Left renal cortex interstitium (tissue), 4 donors: ENCODE results near the gene CTXND1. TPM values are rescaled to one million over a fixed set of nuclear protein-coding genes. Genes with fewer than 3 reads are reported as not detected.

Source experiments
- DNase-seq, 4 donors: peaks; one replicate each; pipeline ENCODE4 v3.0.0-alpha.2; 2013; ENCODE audit warnings: low read depth in 4 of 4, low spot score in 2 of 4, missing footprints in 1 of 4
- polyA plus RNA-seq, 4 donors: library from polyadenylated mRNA; unstranded; fragments of 120-200 nt; gene quantifications; one replicate each; pipeline ENCODE4 v1.2.1, GENCODE V29; 2013; ENCODE audit not compliant: insufficient read length in 4 of 4

The CTXND1 gene
- polyA plus RNA-seq, 4 donors, result 9.1 to 12.3 (median 10.0) TPM

DNA sequence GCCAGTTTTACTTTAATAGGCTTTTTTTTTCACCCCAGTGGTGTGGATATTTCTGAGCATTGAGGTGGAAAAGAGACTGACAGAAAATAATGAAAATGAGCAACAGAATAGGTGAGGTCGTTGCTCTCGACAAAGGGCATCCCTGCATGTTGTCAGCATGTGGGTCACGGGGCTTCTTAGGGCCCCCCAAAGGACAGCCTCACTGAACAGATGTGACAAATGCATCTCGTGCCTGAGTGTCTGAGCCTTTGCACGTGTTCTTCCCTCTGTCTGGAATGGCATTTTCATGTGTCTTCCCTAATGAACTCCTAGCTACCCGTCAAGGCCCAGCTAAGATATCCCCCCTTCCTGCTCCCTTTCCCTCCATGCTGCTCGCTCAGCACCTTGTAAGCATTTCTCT is 67.5 kb downstream of the CTXND1 start:
- DNase-seq, result no peak

DNA sequence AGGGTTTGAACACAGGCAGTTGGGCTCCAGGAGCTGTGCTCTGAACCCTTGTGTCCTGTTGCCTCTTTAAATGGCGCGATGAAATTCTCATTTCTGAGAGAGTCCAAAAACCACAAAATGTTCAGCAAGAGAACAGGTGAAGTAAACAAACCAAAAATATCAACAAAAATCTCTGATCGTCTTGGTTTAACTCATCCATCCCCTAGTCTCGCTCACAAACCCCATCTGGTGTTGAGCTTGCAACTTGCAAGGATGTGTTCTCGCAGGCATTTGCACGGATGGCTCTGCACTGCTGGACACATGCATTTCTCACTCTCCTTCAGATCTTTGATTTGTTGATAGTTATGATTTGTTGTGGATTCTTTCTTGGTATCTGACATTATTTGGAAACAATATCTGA is 68.1 kb downstream of the CTXND1 start:
- DNase-seq, result no peak

DNA sequence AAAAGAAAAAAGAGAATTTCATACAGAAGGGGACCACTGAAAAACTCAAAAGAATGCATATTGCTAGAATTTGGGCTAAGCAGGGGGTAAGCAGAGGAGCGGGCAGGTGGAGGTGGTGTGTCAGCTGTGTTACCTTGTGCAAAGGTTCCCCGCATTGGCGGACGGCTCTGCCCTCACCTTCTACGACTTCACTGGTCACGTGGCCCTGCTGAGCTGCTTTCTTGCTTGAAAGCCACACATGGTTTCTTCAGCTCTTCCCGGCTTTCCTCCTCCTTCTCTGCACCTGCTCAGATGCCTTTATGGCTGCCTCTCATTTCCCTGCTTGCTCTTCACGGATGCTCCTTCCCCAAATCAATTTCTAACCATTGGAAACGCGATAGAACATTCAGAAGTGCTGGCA is 68.7 kb downstream of the CTXND1 start:
- no peak for DNase-seq

DNA sequence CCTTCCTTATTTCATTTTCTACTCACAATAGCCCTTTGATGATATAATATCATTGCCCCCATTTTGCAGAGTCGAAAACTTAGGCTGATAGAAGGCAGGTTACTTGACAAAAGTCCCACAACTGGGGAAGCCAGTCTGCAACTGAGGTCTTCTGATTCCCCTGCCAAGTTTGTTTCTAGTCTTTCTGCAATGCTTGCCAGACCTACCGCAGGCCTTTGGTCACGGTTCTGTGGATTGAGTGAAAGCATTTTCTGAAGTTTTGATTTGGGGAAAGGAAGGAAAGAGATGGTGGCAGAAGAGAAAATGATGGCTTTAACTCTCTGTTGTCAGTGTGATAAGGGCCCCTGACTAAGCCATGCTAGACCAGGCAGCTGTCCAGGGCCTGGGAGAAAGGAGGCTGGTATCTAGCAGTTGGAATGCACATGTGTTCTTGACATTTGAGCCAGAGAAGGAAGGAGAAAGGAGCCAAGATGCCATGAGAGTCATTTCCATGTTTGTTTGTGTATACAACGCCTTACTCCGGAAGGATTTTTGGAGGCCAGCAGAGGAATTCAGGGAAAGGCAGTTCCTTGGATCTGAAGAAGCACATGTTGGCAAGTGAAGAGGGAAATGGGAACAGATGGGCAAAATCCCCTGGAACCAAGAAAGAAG is 69.3 kb downstream of the CTXND1 start:
- no peak for DNase-seq

DNA sequence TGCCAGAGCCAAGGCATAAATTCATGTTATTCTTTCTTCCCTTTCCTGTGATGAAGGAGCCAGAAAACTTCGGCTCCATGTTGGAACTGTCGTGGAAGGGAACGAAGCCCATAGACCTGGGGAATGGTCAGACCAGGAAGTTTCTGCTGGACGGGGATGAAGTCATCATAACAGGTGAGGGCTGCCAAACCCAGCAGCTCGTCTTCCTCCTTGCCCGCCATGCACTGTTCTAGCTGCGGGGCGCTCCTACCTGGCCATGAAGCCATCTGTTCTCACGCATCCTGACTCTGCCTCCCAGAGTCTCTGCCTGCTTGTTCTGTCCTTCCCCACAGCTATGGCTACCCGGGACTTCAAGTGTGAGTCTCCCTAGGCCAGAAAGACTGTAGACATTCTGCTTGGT is 71.0 kb downstream of the CTXND1 start:
- no peak for DNase-seq

DNA sequence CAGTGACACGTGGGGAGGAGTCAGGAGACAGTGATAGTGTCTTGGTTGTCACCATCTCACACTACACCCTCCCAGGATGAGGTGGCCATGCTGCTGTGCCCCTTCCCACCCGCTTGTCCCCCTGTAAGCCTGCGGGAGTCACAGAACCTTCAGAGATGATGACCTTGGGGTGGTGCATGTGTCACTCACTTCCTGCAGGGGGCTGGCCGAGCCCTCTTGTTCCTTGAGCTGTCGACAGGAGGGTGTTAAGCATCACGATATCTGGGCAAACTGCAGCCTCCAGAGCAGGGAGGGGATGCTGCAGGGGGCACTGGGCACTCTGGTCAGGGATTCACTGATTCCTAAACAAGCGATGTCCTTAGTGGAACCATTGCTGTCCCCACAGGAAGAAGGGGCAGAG is 71.5 kb downstream of the CTXND1 start:
- DNase-seq, result no peak

DNA sequence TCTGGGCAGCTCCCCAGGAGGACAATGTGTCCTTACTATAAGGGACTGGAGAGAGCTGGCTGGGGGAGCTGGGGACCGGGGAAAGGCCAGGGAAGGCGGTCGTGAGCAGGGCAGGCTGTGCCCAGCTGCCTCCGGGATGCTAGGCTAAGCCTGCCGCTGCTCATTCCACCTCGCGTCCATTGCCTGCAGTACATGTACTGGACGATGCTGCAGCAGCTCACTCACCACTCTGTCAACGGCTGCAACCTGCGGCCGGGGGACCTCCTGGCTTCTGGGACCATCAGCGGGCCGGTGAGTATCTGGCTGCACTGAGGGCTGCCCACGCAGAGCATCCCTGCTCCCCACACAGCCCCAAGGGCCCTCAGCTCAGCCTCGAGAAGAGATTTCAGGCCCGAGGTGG is 72.1 kb downstream of the CTXND1 start:
- no peak for DNase-seq

DNA sequence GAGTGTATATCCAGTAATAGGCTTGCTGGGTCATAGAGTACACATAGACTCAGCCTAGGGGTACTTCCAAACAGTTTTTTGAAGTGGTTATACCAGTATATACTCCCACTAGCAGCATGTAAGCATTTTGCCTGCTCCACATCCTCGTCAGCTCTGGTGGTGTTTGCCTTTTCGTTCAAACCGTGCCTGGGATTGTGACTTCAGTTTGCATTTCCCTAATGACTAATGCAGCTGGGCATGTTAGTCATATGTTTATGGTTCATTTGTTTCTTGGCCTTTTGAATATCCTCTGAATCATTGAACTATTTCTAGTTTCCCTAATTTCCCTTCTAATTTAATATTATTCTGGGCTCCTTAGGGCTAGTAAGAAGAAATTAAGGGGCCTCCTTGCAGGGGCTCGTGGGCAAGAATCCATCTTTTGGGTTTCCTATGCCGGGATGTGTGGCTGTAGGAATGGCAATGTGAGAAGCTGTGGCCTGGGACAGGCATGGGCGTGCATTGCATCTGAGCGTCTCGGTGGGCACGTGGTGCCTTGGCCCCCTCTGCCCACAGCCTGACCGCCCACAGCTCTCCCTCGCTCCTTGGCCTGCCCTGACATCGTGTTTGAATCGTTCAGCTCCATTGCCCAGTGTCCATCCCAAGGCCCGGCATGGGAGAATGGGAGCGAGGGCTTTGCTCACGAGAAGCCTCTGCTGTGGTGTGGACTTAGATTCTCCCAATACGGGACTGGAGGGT is 72.8 kb downstream of the CTXND1 start:
- DNase-seq, result no peak

DNA sequence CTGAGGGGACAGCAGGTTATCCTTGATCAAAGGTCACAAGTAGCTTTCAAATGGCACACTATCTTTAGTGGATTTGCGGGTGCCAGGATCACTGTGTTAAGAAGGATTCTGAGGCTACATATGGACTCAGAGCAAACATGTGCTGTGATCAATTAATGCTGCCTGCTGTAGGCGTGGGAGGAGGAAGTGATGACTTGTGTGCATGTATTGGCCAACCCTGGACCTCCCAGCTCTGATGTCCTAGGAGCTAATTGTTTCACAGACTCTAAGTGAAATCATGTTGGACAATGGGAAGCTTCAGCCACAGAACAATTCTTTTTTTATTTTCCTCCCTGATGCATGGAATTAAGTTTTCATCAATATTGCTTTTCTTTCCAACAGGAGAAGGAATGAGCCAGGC is 74.9 kb downstream of the CTXND1 start:
- no peak for DNase-seq

DNA sequence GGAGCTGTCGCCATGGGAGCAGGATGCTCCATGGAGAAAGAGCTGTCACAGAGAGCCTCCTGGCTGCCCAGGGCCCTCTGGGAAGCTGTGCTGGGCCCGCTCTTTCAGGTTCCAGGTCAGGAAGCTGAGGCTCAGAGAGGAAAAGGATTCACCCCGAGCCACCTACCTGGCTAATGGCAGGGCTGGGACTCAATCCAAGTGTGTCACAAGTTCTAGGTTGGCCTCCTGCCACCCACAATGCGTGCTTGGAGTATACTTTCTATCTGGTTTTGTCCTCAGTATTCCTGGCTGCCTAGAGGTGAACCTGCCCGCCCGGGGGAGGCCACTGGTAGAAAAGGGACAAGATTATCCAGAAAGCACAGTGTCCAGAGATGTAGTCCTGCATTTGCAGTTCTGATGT is 75.6 kb downstream of the CTXND1 start:
- no peak for DNase-seq

DNA sequence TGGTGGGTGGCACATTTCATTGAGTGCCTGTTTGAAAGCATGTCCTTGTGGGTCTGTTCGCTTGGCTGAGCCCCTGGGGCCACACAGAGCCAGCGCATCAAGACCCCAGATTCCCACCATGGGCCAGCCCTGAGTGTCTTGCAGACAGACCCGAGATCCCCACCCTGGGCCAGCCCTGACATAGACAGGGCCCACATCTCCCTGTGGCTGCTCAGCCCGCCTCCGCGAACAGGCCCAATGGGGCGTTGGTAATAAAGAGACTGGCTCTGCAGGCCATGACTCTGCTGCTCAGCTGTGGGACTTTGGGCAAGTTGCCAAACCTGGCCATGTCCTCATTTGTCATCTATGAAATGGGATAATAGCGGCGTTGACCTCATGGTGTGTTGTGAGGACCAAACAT is 76.6 kb downstream of the CTXND1 start:
- DNase-seq, result no peak

DNA sequence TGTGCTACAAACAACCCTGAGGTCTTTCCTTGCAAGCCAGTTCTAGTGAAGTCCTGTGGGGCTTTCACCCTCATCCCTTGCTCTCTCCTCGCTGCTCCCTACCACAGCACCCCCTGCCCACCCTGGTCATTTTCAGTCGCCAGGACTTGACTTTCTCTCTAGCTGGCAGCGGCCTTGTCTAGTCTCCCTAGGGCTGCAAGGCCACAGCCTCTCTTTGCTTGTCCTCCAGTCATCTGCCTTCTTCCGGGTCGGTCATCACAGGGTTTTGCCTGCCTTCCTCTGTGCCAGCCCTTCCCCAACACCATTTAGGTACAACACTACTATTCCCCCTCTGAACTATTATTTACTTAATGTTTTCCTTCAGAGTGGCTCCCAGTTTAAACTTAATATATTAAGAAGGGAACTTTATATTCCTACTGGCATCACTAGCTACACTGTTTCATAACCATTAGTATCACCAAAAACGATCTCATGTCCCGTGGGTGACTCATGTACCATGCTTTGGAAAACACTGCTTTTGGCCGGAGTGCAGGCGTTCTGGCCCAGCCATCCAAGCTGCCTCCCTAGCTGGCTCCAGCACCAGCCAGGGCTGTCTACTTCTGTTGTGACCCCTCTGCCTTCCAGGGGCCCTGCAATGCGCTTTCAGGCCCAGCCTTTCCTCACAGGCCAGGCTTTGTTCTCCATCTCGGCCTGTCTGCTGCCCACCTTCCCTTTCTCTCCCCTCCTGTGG is 77.8 kb downstream of the CTXND1 start:
- DNase-seq, result no peak

DNA sequence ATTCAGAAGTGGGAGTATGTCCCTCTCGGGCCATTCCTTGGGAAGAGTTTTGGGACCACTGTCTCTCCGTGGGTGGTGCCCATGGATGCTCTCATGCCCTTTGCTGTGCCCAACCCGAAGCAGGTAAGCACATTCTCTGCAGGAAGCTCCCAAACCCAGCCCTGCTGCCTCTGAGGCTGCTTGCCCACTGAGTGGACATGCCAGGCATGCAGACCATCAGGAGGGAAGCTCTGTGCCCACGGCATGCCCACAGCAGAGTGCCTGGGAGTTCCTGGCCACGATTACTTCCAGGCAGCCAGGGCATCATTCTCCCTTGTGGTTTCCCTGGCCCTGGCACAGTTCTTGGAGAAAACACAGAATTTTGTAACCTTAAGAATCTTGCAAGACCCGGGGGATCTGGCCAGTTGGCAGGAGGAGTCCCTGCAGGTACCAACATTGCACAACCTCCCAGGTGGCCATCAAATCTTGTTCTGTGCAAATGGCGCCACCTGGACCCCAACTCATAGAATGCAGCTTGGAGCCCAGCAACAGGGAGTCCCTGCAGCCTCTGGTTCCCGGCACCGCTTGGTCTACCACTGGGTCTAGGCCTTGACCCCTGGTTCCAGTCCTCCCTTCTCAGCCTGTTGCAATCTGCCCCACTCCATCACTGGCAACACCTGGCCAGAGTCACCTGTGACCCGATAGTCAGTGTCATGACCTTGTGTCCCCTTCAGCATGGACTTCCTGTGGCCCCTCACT is 78.8 kb downstream of the CTXND1 start:
- peak in 2 of 4 donors; percentile 26 to 53 for DNase-seq

DNA sequence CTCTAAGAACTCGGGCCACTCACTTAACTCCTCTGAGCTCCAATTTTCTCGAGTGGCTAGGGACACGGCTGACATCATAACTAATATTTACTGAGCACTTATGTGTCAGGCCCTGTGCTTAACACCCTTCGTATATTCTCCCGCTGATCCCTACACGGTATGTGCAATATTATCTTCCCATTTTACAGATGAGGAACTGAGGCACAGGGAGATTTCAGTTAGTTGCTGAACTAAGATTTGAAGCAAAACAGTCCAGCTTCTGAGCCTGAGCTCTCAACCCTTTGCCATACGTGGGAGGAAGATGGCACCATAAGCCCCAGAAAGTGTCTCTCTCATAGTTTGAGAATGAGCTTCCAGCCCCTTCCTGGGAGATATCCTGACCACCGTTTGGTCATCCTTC is 79.6 kb downstream of the CTXND1 start:
- DNase-seq, result no peak

DNA sequence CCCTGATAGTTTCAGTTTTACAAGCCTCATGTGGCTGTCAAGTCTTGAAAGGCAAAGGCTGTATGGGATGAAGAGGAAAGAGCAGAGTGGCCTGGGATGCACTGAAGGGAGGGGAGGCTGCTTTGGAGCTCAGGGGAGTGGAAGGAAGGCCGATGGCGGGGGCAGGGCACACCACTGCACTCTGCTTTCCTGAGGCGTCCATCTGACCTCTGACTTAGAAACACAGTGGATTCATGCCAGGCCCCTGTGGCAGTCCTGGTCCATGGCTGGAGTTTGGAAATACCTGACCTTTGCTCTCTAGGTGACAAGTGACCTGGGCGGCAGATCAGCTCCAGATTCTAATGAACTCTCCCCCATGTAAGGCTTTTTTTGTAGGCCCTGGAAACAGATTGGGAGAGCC is 80.2 kb downstream of the CTXND1 start:
- DNase-seq, result no peak

DNA sequence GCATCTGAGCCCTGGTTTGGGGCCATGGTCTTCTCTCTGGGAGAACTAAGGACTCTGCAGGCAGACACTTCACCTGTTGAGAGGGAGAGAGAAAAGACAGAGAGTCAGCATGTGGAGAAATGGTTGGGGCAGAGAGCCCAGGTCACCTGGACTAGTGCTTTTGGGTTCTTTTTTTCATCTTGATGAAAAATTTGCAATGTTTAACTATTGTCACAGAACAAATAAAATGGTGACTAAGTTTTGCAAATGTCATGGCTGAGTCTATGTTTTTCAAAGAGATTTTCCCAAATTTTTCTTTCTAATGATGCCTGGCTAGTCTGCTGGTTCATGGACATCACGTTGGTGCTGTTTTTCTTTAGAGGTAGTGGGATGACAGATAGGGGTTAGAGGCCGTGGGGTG is 81.4 kb downstream of the CTXND1 start:
- no peak for DNase-seq

DNA sequence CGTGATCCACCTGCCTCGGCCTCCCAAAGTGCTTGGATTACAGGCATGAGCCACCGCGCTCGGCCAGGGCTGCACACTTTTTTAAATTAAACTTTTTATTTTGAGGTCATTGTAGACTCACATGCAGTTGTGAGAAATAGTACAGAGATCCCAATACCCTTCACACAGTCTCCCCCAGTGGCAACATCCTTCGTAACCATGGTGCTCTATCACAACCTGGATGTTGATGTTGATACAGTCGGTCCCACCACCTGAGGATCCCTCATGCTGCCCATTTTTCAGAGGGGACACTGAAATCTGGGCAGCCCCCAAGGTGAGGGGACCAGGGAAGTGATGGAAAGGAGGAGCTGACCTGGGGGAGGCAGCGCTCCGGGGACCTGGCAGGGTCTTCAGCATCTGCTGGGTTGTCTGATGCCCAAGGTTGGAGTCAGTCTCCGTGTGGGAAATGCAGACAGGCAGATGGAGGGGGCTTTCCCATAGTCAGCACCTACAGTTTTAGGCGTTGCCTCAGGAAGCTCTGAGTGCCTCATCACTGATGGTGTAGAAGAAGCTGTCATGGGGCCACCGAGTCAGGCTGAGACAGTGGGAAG is 82.2 kb downstream of the CTXND1 start:
- DNase-seq, result no peak

DNA sequence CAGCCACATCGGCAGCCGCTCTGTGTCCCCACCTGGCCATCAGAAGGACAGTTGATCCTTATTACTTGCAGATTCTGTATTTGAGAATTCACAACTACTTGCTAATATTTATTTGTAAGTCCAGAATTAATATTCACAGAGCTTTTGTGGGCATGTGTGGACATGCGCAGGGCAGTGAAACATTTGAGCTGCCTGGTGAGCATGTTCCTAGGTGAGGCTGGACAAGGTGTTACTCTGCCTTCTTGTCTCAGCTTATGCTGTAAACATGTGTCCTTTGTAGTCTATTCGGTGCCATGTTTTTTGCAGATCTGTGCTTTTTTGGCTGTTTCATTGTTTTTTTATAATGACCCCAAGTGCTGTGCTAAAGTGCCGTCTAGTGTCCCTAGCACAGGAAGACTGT is 83.6 kb downstream of the CTXND1 start:
- DNase-seq, result no peak

DNA sequence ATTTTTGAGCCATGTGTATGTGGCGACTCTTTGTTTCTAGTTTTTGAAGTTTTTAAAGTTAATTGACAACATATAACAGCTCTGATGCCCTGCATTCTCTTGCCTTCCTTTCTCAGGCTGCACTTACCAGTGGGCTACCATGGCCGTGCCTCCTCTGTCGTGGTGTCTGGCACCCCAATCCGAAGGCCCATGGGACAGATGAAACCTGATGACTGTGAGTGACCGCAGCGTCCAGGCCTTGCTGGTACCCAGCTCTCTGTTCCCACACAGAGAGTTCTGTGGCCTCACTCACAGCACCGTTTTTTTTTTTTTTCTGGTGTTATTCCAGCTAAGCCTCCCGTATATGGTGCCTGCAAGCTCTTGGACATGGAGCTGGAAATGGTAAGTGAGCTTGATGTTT is 84.1 kb downstream of the CTXND1 start:
- no peak for DNase-seq

DNA sequence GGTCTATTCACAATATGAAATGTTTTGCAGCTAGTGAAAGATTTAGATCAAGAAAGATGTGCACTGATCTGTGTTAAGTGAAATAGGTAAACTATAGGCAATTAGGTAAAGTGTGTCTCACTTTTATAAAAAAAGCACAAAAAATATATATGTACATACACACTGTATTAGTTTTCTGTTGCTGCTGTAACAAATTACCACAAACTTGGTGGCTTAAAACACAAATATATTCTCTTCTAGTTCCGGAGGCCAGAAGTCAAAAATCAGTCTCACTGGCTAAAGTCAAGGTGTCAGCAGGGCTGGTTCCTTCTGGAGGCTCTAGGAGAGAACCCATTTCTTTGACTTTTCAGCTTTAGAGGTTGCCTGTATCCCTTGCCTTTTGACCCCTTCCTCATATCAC is 88.1 kb downstream of the CTXND1 start:
- no peak for DNase-seq

DNA sequence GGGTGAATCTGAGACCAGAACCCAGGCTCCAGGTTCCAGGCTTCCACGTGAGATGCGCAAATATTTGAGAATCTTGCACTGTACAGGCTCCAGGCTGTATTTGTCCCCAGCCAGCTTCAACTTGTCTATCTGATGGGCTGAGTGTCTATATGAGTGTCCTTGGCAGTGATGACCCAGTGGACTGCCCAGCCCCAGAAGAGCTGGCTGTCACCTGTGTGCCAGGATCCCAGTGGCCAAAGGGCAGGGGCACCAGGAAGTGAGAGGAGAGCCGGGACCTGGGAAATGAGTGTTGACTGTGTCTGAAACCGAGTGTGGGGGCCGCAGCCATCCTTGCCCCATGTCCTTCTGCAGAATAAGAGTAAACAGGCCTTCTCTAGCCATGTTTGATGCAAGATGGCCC is 88.8 kb downstream of the CTXND1 start:
- no peak for DNase-seq
